H1 (cell line): ENCODE measurements around the gene NMNAT3. TPM values are rescaled to one million over a fixed set of nuclear protein-coding genes. Genes with fewer than 3 reads are reported as not detected.

ENCODE experiments used
- FOSL1 ChIP-seq: IDR thresholded peaks from 2 replicates; pipeline ENCODE4 v1.6.1; 2011; ENCODE audit warnings: mild to moderate bottlenecking, low read depth, low read length, moderate library complexity; ENCODE audit not compliant: insufficient read depth
- GTF2F1 ChIP-seq: IDR thresholded peaks from 2 replicates; pipeline ENCODE4 v1.6.1; 2012; ENCODE audit warnings: low read depth, low read length, improper control_type of control experiment, borderline replicate concordance
- MAX ChIP-seq: IDR thresholded peaks from 2 replicates; pipeline ENCODE4 v1.6.1; 2012; ENCODE audit warnings: inconsistent platforms
- polyA plus RNA-seq, 7 experiments: library from polyadenylated mRNA; depleted of rRNA in 3 of 7; stranded (reverse) in 5 of 7; unstranded in 2 of 7; fragments of >200 nt in 5 of 7; fragments of 200-250 nt in 2 of 7; gene quantifications; 1 replicate in 5 of 7; 2 replicates in 1 of 7; 4 replicates in 1 of 7; pipeline versions ENCODE4 v1.2.1 to v1.2.3, GENCODE V29; 2011 to 2013; ENCODE audit warnings: missing spikeins in 2 of 7, mixed read lengths in 2 of 7
- total RNA-seq: library from RNA; stranded (reverse); fragmentation: NEBNext Ultra II Directional; extraction: Animal tissue kit (Norgen Biotek cat#: 25700); gene quantifications from 2 replicates; pipeline ENCODE4 v1.2.1, GENCODE V29; 2021

Gene NMNAT3
- total and polyA plus RNA-seq, 2 of the 8 experiments (the other 6 are each of a cell fraction or from before 2014, with no cell fraction given) = 4.2 to 4.3 TPM

- no peak for TF ChIP-seq MAX
- no peak for TF ChIP-seq GTF2F1
- no peak for TF ChIP-seq FOSL1
Measured at GRCh38 chr3:139705631-139706030, 27.9 kb upstream of the NMNAT3 start (continued).
